Progenitor cell of endocrine pancreas (in vitro differentiated cells): ENCODE measurements around the gene SYNE3. TPM values are rescaled to one million over a fixed set of nuclear protein-coding genes. Genes with fewer than 3 reads are reported as not detected.

Source experiments
- DNase-seq: peaks from one replicate; pipeline ENCODE4 v3.0.0; 2021; ENCODE audit warnings: low spot score; ENCODE audit not compliant: unreplicated experiment
- H3K27ac Mint-ChIP-seq: 2 replicates; pipeline ENCODE4 v1.8.0; 2021; ENCODE audit warnings: mild to moderate bottlenecking, moderate library complexity, mixed read lengths
- H3K27me3 Mint-ChIP-seq: 2 replicates; pipeline ENCODE4 v1.8.0; 2021; ENCODE audit warnings: mixed read lengths
- H3K36me3 Mint-ChIP-seq: 2 replicates; pipeline ENCODE4 v1.8.0; 2022; ENCODE audit warnings: mixed read lengths; ENCODE audit not compliant: insufficient read depth
- H3K4me1 Mint-ChIP-seq: 2 replicates; pipeline ENCODE4 v1.8.0; 2021; ENCODE audit warnings: low read depth, mixed read lengths
- H3K4me3 Mint-ChIP-seq: 2 replicates; pipeline ENCODE4 v1.8.0; 2021; ENCODE audit warnings: low read depth, mild to moderate bottlenecking, moderate library complexity, mixed read lengths
- H3K9me3 Mint-ChIP-seq: 2 replicates; pipeline ENCODE4 v1.8.0; 2021; ENCODE audit warnings: low read depth, mixed read lengths
- total RNA-seq: library from RNA; stranded (reverse); gene quantifications from 2 replicates; pipeline ENCODE4 v1.2.1, GENCODE V29; 2021
- TF ChIP-seq, protein P1 (sequence below): fragments of 200-600 bp; sonication (generic); IDR thresholded peaks from one replicate; pipeline ENCODE4 v1.5.0; 2021; ENCODE audit warnings: antibody characterized with exemption, mild to moderate bottlenecking; ENCODE audit not compliant: unreplicated experiment

Gene SYNE3
- total RNA-seq, 1 donor from 2014 or later, result 0.31 TPM

- Mint-ChIP-seq H3K27ac (no peak overlapping the region), H3K36me3 (no peaks in the 10 kb centered on the region), H3K27me3 (peaks cover 4% of the 10 kb centered on the region), H3K9me3 (no peaks in the 10 kb centered on the region), H3K4me1 (peaks cover 19% of the 10 kb centered on the region), H3K4me3 (no peak overlapping the region)
- TF ChIP-seq, protein P1, sequence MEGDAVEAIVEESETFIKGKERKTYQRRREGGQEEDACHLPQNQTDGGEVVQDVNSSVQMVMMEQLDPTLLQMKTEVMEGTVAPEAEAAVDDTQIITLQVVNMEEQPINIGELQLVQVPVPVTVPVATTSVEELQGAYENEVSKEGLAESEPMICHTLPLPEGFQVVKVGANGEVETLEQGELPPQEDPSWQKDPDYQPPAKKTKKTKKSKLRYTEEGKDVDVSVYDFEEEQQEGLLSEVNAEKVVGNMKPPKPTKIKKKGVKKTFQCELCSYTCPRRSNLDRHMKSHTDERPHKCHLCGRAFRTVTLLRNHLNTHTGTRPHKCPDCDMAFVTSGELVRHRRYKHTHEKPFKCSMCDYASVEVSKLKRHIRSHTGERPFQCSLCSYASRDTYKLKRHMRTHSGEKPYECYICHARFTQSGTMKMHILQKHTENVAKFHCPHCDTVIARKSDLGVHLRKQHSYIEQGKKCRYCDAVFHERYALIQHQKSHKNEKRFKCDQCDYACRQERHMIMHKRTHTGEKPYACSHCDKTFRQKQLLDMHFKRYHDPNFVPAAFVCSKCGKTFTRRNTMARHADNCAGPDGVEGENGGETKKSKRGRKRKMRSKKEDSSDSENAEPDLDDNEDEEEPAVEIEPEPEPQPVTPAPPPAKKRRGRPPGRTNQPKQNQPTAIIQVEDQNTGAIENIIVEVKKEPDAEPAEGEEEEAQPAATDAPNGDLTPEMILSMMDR, result no peak
- no peak for DNase-seq
Measured at GRCh38 chr14:95488376-95489213, 27.9 kb downstream of the SYNE3 start.

DNA sequence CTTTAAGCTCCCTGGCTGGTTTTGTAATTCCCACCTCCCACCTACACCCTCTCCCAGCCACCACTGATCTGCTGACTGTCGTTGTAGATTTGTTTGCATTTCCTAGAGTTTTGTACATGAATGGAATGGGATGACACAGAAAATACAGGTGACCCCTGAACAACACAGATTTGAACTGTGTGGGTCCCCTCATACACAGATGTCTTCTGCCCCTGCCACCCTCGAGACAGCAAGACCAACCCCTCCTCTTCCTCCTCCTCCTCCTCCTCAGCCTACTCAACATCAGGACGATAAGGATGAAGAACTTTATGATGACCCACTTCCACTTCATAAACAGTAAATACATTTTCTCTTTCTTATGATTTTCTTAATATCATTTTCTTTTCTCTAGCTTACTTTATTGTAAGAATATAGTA is 28.8 kb downstream of the SYNE3 start:
- Mint-ChIP-seq H3K9me3 (no peaks in the 10 kb centered on the region), H3K4me1 (peaks cover 19% of the 10 kb centered on the region), H3K4me3 (no peak overlapping the region), H3K27ac (no peak overlapping the region), H3K36me3 (no peaks in the 10 kb centered on the region), H3K27me3 (peaks cover 4% of the 10 kb centered on the region)
- TF ChIP-seq, protein P1, result no peak
- no peak for DNase-seq

DNA sequence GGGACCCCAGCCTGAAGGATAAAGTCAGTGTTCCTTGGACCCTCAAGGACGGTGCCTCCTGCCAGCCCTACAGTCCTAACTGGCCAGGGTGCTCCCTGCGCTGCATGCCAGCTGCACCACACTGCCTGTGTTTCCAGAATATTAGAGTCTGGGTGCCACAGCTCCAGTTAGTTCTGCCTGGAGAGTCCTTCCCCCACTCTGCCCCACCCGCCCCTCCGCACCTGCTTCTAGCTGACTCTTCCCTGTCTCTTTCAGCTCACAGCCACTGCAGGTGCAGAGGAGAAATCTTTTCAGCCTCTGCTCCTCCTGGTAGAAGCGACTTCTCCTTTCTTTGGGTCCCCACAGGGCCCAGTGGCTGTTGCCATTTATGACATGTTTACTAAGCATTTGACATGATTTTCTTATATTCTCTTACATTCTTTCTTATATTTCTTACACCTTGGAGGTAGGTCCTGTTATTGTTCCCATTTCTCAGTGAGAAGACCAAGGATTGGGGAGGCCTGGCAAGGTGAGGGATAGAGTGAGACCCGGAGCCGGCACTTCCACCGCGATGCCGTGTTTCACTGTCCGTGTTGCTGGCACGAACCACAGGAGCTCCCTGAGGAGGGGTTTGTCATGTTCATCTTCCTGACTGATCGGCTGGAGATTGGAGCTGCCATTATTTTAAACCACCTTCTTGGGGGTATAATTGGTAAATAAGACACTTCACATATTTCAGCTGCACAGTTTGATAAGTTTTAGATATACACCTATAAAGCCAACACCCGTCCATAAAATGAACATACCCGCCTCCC is 29.4 kb downstream of the SYNE3 start:
- H3K4me1 Mint-ChIP-seq, result peaks cover 19% of the 10 kb centered on the region

GRCh38 chr14:95485222-95485819 is 31.1 kb downstream of the SYNE3 start:
- Mint-ChIP-seq H3K27ac (peak overlapping the region; percentile 80), H3K36me3 (no peaks in the 10 kb centered on the region), H3K4me3 (no peak overlapping the region), H3K9me3 (no peaks in the 10 kb centered on the region), H3K27me3 (peaks cover 10% of the 10 kb centered on the region), H3K4me1 (peaks cover 22% of the 10 kb centered on the region)
- no peak for DNase-seq
- TF ChIP-seq, protein P1, result no peak

More for the DNA sequence above, 29.4 kb downstream of the SYNE3 start:
- Mint-ChIP-seq H3K27me3 (peaks cover 4% of the 10 kb centered on the region), H3K9me3 (no peaks in the 10 kb centered on the region), H3K27ac (peak overlapping the region; percentile 43), H3K36me3 (no peaks in the 10 kb centered on the region), H3K4me3 (no peak overlapping the region)
- no peak for DNase-seq
- TF ChIP-seq, protein P1, result no peak

DNA sequence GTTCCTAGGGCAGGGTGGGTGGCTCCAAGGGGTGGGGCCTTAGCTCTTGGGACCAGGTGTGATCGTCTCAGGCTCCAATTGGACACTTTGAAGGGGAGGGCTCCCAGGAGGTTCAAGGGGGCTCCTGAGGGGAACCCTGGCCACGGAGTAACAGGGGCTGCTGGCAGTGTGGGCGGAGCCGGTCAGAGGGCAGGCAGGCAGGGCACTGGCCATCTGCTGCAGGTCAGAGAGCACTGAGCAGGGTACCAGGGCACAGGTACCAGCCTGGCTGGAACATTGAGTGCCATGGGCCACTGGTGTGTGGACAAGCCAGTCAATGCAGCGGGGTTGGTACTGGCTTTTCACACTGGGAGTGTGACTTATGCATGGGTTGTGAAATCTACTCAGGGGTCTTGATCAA is 32.2 kb downstream of the SYNE3 start:
- Mint-ChIP-seq H3K4me1 (peaks cover 22% of the 10 kb centered on the region), H3K9me3 (no peaks in the 10 kb centered on the region), H3K4me3 (no peak overlapping the region), H3K27ac (peak overlapping the region; percentile 6), H3K27me3 (peaks cover 10% of the 10 kb centered on the region), H3K36me3 (no peaks in the 10 kb centered on the region)
- no peak for DNase-seq
- TF ChIP-seq, protein P1, result no peak
